ENCODE results near the gene OR6K3.

- no peak for TF ChIP-seq POLR2A (IDR thresholded peaks at IDR 0.05)
- no peak for TF ChIP-seq CTCF (IDR thresholded peaks at IDR 0.05)
Measured at GRCh38 chr1:158728510-158729225, 8.1 kb upstream of the OR6K3 start.

All from tibial nerve (tissue), 3 donors.